Activated CD8-positive, alpha-beta memory T cell treated with anti-CD3 and anti-CD28 coated beads, Interleukin-2, amount 10 ng/mL, durations not matched to agents 7 days and 5 days (primary cell): Measurements from ENCODE around the gene DCAF11. TPM values are rescaled to one million over a fixed set of nuclear protein-coding genes. Genes with fewer than 3 reads are reported as not detected.

Source experiments
- ATAC-seq: fragments of 150-1000 bp; cut with Tn5 transposase; one replicate; pipeline ENCODE4 v1.10.0; 2021; ENCODE audit warnings: moderate library complexity
- CTCF ChIA-PET: fragments of 350-600 bp; sonication (Branson Sonifier 250); formaldehyde crosslinking; loops from one replicate; lab custom pipeline; 2021; ENCODE audit warnings: antibody characterized with exemption; lab: Charles Lee
- DNase-seq: peaks from one replicate; pipeline ENCODE4 v3.0.0-alpha.2; 2020
- H3K27ac Mint-ChIP-seq: one replicate; pipeline ENCODE4 v1.8.0; 2021; ENCODE audit warnings: mild to moderate bottlenecking, mixed read lengths
- H3K27me3 Mint-ChIP-seq: one replicate; pipeline ENCODE4 v1.8.0; 2021; ENCODE audit warnings: mixed read lengths
- H3K36me3 Mint-ChIP-seq: one replicate; pipeline ENCODE4 v1.8.0; 2021; ENCODE audit warnings: mild to moderate bottlenecking, mixed read lengths
- H3K4me1 Mint-ChIP-seq: one replicate; pipeline ENCODE4 v1.8.0; 2021; ENCODE audit warnings: mixed read lengths
- H3K4me3 Mint-ChIP-seq: one replicate; pipeline ENCODE4 v1.8.0; 2021; ENCODE audit warnings: mild to moderate bottlenecking, moderate library complexity, mixed read lengths
- H3K9me3 Mint-ChIP-seq: one replicate; pipeline ENCODE4 v1.8.0; 2022; ENCODE audit warnings: low read depth, mixed read lengths
- total RNA-seq, 2 experiments: library from RNA; stranded (reverse); gene quantifications; one replicate each; pipeline ENCODE4 v1.2.3, GENCODE V29; 2021

DCAF11 gene
- total RNA-seq, 2 experiments from 2014 or later = 86.3 to 94.4 TPM

- peaks cover 13% of the 10 kb centered on the region for H3K4me1 Mint-ChIP-seq
- H3K27me3 Mint-ChIP-seq = no peaks in the 10 kb centered on the region
- H3K4me3 Mint-ChIP-seq = peak overlapping the region; percentile 75
- ATAC-seq = no peak
- H3K27ac Mint-ChIP-seq = peak overlapping the region; percentile 77
- H3K36me3 Mint-ChIP-seq = no peaks in the 10 kb centered on the region
- no peaks in the 10 kb centered on the region for H3K9me3 Mint-ChIP-seq
- CTCF ChIA-PET = interaction anchor here (0.8 to 4.7 kb wide), 7 partner anchors 10 to 31 kb away, joined by 3 to 78 read pairs (median 14); partner anchors contain the start of genes CARMIL3 and PCK2
- DNase-seq = no peak
Measured at GRCh38 chr14:24082411-24083080, 32.0 kb upstream of the DCAF11 start.

GRCh38 chr14:24083462-24083861 is 31.1 kb upstream of the DCAF11 start:
- ATAC-seq (no peak), DNase-seq (no peak)
- Mint-ChIP-seq H3K27me3 (no peaks in the 10 kb centered on the region), H3K4me3 (no peak overlapping the region), H3K9me3 (no peaks in the 10 kb centered on the region), H3K4me1 (peaks cover 13% of the 10 kb centered on the region), H3K27ac (no peak overlapping the region), H3K36me3 (no peaks in the 10 kb centered on the region)
- CTCF ChIA-PET = interaction anchor here (0.9 to 4.7 kb wide), 5 partner anchors 9 to 98 kb away, joined by 3 to 78 read pairs (median 18); partner anchors contain the start of gene PCK2

- no peak overlapping the region for H3K27ac Mint-ChIP-seq
- no peaks in the 10 kb centered on the region for H3K36me3 Mint-ChIP-seq
- CTCF ChIA-PET = interaction anchor here (3.9 kb wide), 1 partner anchor 27 kb away, joined by 18 read pairs; no protein-coding TSS in a partner anchor
- peaks cover 13% of the 10 kb centered on the region for H3K4me1 Mint-ChIP-seq
- no peaks in the 10 kb centered on the region for H3K9me3 Mint-ChIP-seq
- DNase-seq (no peak), ATAC-seq (no peak)
- H3K4me3 Mint-ChIP-seq = no peak overlapping the region
- H3K27me3 Mint-ChIP-seq = no peaks in the 10 kb centered on the region
Measured at GRCh38 chr14:24084440-24084839, 30.1 kb upstream of the DCAF11 start.

- H3K27ac Mint-ChIP-seq = no peak overlapping the region
- H3K36me3 Mint-ChIP-seq = no peaks in the 10 kb centered on the region
- no peaks in the 10 kb centered on the region for H3K27me3 Mint-ChIP-seq
- DNase-seq (no peak), ATAC-seq (no peak)
- no peak overlapping the region for H3K4me3 Mint-ChIP-seq
- no peaks in the 10 kb centered on the region for H3K9me3 Mint-ChIP-seq
- CTCF ChIA-PET = interaction anchor here (0.9 to 3.9 kb wide), 3 partner anchors 9 to 28 kb away, joined by 3 to 18 read pairs (median 9); partner anchors contain the start of gene PCK2
- H3K4me1 Mint-ChIP-seq = peaks cover 12% of the 10 kb centered on the region
Measured at GRCh38 chr14:24085215-24085614, 29.4 kb upstream of the DCAF11 start.

GRCh38 chr14:24086193-24086955 is 28.2 kb upstream of the DCAF11 start:
- no peak overlapping the region for H3K4me3 Mint-ChIP-seq
- H3K4me1 Mint-ChIP-seq = peaks cover 8% of the 10 kb centered on the region
- ATAC-seq (no peak), DNase-seq (no peak)
- H3K36me3 Mint-ChIP-seq = no peaks in the 10 kb centered on the region
- no peaks in the 10 kb centered on the region for H3K9me3 Mint-ChIP-seq
- H3K27me3 Mint-ChIP-seq = no peaks in the 10 kb centered on the region
- CTCF ChIA-PET = interaction anchor here (2.1 to 3.9 kb wide), 2 partner anchors 22 to 29 kb away, joined by 9 to 18 read pairs; no protein-coding TSS in a partner anchor
- H3K27ac Mint-ChIP-seq = no peak overlapping the region

GRCh38 chr14:24087004-24087403 is 27.6 kb upstream of the DCAF11 start:
- Mint-ChIP-seq H3K9me3 (no peaks in the 10 kb centered on the region), H3K36me3 (no peaks in the 10 kb centered on the region), H3K27me3 (no peaks in the 10 kb centered on the region), H3K4me1 (peaks cover 5% of the 10 kb centered on the region), H3K4me3 (no peak overlapping the region), H3K27ac (no peak overlapping the region)
- no peak for ATAC-seq
- CTCF ChIA-PET = interaction anchor here (2.1 to 3.9 kb wide), 2 partner anchors 21 to 29 kb away, joined by 9 to 18 read pairs; no protein-coding TSS in a partner anchor
- DNase-seq = no peak

- Mint-ChIP-seq H3K4me3 (no peak overlapping the region), H3K36me3 (no peaks in the 10 kb centered on the region), H3K27me3 (no peaks in the 10 kb centered on the region), H3K9me3 (no peaks in the 10 kb centered on the region), H3K4me1 (peaks cover 7% of the 10 kb centered on the region), H3K27ac (no peak overlapping the region)
- ATAC-seq (no peak), DNase-seq (no peak)
- CTCF ChIA-PET = interaction anchor here (0.5 to 1.7 kb wide), 2 partner anchors 30 to 355 kb away, joined by 3 to 11 read pairs; no protein-coding TSS in a partner anchor
Measured at GRCh38 chr14:24088095-24088494, 26.5 kb upstream of the DCAF11 start.

- Mint-ChIP-seq H3K4me3 (no peak overlapping the region), H3K9me3 (no peaks in the 10 kb centered on the region), H3K4me1 (peaks cover 15% of the 10 kb centered on the region), H3K27me3 (no peaks in the 10 kb centered on the region), H3K36me3 (peaks cover 2% of the 10 kb centered on the region), H3K27ac (no peak overlapping the region)
- CTCF ChIA-PET = interaction anchor here (0.9 to 12.1 kb wide), 25 partner anchors 9 to 484 kb away, joined by 3 to 225 read pairs (median 6); partner anchors contain the start of genes CARMIL3, DCAF11, DHRS4L2 and IRF9
- DNase-seq = no peak
- no peak for ATAC-seq
Measured at GRCh38 chr14:24089890-24090289, 24.7 kb upstream of the DCAF11 start.

GRCh38 chr14:24092110-24092504 is 22.5 kb upstream of the DCAF11 start:
- H3K9me3 Mint-ChIP-seq = no peaks in the 10 kb centered on the region
- peaks cover 18% of the 10 kb centered on the region for H3K36me3 Mint-ChIP-seq
- no peak overlapping the region for H3K27ac Mint-ChIP-seq
- ATAC-seq = no peak
- CTCF ChIA-PET = interaction anchor here (1.2 to 12.1 kb wide), 6 partner anchors 11 to 69 kb away, joined by 4 to 225 read pairs (median 57); partner anchors contain the start of gene IRF9
- no peak for DNase-seq
- no peaks in the 10 kb centered on the region for H3K27me3 Mint-ChIP-seq
- H3K4me1 Mint-ChIP-seq = peaks cover 29% of the 10 kb centered on the region
- H3K4me3 Mint-ChIP-seq = no peak overlapping the region

GRCh38 chr14:24092505-24093206 is 21.9 kb upstream of the DCAF11 start:
- Mint-ChIP-seq H3K9me3 (no peaks in the 10 kb centered on the region), H3K4me1 (peaks cover 29% of the 10 kb centered on the region), H3K27me3 (no peaks in the 10 kb centered on the region), H3K4me3 (peak overlapping the region; percentile 99), H3K27ac (peak overlapping the region; percentile 99), H3K36me3 (peaks cover 18% of the 10 kb centered on the region)
- ATAC-seq (no peak), DNase-seq (no peak)
- CTCF ChIA-PET = interaction anchor here (1.2 to 12.1 kb wide), 9 partner anchors 12 to 503 kb away, joined by 3 to 225 read pairs (median 11); partner anchors contain the start of genes DCAF11, IRF9 and NRL

- ATAC-seq (no peak), DNase-seq (no peak)
- H3K27ac Mint-ChIP-seq = peak overlapping the region; percentile 99
- H3K4me1 Mint-ChIP-seq = peaks cover 33% of the 10 kb centered on the region
- no peaks in the 10 kb centered on the region for H3K27me3 Mint-ChIP-seq
- peaks cover 22% of the 10 kb centered on the region for H3K36me3 Mint-ChIP-seq
- CTCF ChIA-PET = interaction anchor here (0.8 to 12.1 kb wide), 12 partner anchors 8 to 534 kb away, joined by 3 to 225 read pairs (median 8); partner anchors contain the start of genes DCAF11, EMC9, IRF9 and NRL
- H3K4me3 Mint-ChIP-seq = peak overlapping the region; percentile 99
- H3K9me3 Mint-ChIP-seq = no peaks in the 10 kb centered on the region
Measured at GRCh38 chr14:24093207-24093900, 21.2 kb upstream of the DCAF11 start.
